AG08396 (cell line): ENCODE measurements around the gene PUS10.
A peak's percentile ranks its signal among the peaks of the same experiment; 100 is the strongest.
"Not testable (repeated sequence)": the region's sequence is repeated elsewhere in the genome, so short reads cannot be mapped to it uniquely, and the experiment has no call there.

ENCODE experiments used
- DNase-seq: peaks from one replicate; pipeline ENCODE4 v3.0.0; 2012; ENCODE audit warnings: low spot score, mixed read lengths

Gene PUS10

GRCh38 chr2:61012303-61012702 is 5.8 kb downstream of the PUS10 start:
- peak; percentile 11 for DNase-seq

DNA sequence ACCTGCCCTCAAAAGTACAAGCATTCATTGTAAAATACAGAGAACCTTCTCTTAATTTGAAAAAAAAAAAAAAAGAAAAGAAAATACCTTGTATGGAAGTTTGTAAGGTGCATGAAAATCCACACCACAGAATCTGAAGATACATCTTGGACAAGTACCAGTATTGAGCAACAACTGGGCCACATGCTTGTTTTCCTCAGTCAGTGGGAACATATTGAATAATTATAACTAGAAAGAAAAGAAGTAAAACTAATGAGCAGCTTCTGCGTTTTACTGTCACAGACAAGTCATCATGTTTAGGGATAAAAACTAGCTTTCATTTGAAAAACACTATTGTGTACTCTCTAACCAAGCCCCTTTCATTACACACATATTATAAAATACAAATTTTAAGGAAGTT is 6.4 kb downstream of the PUS10 start:
- DNase-seq: no peak

- no peak for DNase-seq
These were observed 8.7 kb downstream of the PUS10 start for GRCh38 chr2:61009355-61009754.

DNA sequence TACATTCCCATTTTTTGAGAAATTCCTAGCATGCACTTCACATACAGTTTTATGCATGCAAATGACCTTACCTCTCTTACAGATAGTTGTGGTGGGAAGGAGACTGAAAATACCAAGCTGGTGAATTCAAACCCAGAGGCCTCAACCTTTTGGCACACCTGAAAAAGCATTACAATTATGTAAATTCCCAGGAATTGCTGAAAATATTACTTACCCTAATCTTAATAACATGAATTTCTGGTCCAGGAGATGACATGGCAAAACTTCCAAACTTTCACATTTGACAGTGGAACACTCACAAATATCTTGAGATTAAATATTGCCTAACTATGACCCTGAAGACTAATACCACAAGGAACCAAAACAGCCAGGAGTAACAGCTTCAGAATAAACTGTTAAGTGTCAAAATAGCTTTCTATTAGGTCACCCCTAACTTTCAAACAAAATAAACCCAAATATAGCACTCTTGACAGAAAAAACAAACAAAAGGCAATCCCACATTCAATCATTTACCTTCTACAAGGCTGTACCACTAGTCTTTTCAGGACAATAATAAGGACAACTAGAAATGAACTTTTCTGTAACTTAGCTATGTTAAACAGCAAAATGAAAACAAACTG is 11.5 kb downstream of the PUS10 start:
- DNase-seq: no peak

DNA sequence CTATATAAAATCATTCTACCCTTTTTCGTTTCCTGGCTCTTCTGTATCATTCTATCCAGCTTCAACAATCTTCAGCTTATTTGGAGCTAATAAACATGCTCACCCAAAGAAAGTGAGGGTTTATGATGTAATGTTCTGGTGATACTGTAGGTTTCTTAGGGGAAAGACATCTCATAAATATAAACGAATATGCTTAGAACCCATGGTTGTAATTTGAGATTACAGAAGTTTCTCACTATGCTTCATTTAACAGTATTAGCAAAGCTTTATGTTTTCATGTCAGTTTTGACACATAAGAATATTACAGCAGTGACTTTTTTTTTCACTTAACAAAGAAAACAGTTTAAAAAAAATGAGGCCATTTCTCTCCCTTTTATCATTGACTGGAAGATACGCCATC is 12.3 kb downstream of the PUS10 start:
- no peak for DNase-seq

DNA sequence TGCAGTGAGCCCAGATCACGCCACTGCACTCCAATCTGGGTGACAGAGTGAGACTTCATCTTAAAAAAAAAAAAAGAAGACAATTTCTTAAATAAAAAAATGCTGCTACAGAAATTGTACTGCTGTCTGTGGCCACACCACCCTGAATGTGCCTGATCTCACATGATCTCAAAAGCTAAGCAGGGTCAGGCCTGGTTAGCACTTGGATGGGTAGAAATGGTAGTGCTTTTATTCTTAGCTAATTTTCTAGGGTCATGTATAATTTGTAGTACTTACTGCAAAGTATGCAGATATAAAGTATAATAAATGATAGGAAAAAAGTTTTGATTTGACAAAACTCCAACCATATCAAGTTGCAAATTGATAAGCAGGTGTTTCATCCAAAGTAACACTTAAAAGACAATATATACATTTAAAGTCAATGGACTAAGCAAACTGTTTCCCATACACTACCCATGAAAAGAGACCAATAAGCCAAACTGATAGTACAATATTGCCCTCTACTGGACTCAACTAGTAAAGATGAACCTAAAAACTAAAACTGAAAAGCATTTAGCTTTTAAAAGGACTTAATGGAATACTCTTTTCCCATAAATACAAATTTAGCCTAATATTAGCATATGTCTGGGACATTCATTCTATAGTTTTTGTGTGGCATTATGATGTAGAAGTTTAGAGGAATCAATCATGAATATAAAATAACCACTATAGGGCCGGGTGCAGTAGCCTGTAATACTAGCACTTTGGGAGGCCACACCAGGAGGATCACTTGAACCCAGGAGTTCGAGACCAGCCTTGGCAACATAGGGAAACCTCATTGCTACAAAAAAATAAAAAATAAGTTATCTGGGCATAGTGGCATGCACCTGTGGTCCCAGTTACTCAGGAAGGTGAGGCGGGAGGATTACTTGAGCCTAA is 19.2 kb downstream of the PUS10 start:
- peak; percentile 22 for DNase-seq

DNA sequence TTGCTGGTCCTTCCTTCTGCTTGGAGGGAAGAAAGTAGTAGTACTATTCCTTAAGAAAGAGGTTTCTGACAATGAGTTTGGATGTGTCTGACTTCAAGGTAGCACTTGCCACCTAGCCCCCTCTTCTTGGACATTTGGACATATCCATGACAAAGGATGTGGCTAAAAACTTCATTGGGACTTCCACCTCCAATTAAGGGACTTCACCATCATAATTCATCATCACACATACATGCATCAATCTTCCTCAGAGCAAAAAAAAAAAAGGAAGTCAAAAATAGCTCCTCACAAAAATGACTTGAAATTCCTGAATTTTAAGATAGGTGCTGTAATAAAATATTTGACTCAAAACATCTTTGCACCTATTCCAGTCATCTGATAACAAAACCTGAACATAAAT is 23.9 kb downstream of the PUS10 start:
- DNase-seq: no peak

GRCh38 chr2:60992985-60993392 is 25.1 kb downstream of the PUS10 start:
- no peak for DNase-seq

DNA sequence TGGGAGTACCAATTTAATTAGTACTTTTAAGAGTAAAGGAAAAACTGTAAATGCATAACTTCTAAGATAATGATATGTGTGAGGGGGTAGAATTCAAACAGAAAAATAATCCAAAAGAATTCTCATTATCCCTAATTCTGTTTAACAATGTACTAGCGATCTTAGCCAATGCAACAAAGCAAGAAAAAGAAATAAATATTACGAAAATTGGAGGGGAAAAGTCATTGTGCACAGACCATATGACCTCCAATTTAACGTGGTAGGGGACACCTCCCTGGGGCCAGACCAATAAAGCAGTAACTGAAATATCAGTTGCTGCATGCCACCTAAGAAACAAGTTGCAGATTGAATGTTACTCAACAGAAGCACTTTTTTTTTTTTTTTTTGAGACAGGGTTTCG is 26.4 kb downstream of the PUS10 start:
- DNase-seq: no peak

DNA sequence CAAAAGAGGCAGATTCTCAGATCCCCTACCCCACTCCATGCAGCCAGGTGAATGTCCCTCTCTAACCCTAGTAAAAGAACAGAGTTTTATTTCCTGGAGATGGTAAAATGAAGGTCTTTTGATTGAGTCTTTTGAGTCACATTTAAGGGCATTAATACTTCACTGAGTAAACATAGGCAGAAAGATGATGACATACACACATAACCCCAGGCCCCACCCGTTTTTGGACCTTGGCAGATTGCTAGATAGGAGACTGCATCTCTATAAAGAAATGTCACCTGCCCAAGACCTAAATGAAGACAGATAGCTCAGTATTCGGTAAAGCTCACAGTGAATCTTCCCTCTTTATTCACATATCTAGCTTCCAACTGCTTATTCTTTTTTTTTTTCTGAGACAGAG is 28.8 kb downstream of the PUS10 start:
- no peak for DNase-seq

GRCh38 chr2:60987656-60988055 is 30.4 kb downstream of the PUS10 start:
- not testable (repeated sequence) for DNase-seq

- DNase-seq: no peak
These were observed 31.0 kb downstream of the PUS10 start for GRCh38 chr2:60987041-60987440.

GRCh38 chr2:60984720-60985119 is 33.3 kb downstream of the PUS10 start:
- no peak for DNase-seq

DNA sequence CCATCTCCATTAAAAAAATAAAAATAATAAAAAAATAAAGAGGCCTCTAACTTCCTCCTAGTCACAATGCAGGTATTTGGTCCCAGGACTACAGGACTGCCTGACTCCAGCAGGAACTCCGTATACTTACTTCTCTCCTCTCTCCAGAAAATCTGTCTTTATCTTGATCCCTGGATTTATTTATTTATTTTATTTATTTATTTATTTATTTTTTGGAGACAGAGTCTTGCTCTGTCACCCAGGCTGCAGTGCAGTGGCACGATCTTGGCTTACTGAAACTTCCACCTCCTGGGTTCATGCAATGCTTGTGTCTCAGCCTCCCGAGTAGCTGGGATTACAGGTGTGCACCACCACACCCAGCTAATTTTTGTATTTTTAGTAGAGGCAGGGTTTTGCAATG is 36.0 kb downstream of the PUS10 start:
- not testable (repeated sequence) for DNase-seq

- DNase-seq: no peak
These were observed 37.8 kb downstream of the PUS10 start for GRCh38 chr2:60980071-60980815.

- DNase-seq: no peak
These were observed 38.8 kb downstream of the PUS10 start for GRCh38 chr2:60979231-60979630.

- DNase-seq: no peak
These were observed 40.5 kb downstream of the PUS10 start for GRCh38 chr2:60977562-60977895.

DNA sequence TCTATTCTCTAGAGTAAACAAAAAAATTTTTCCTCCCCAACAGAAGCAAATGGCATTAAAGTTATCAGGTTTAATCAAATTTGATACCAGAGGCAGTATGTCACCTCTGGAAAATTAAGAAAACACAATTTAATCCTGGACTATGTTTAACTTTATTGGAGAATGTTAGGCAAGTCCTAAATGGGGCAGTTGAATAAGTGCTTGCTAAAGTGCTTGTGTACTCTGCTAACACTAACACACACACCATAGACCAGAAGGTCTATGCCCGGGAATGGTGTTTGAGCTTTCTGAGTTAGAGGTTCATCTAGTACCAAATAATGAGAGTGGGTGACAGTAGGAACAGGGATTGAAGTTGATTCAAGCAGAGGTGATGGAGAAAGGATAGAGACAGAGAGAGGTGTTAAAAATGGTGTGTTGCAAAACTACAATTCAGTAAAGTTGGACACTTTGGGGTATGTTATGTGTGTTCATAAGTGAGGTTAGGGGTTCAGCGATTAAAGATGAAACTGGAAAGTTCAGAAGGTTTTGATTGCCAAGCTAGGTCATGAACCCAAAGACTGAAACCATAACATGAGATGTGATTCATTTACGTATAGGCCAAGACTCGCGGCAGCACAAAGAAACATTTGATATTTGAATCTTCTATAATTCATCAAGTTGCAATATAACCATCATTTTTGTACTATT is 41.0 kb downstream of the PUS10 start:
- DNase-seq: no peak

DNA sequence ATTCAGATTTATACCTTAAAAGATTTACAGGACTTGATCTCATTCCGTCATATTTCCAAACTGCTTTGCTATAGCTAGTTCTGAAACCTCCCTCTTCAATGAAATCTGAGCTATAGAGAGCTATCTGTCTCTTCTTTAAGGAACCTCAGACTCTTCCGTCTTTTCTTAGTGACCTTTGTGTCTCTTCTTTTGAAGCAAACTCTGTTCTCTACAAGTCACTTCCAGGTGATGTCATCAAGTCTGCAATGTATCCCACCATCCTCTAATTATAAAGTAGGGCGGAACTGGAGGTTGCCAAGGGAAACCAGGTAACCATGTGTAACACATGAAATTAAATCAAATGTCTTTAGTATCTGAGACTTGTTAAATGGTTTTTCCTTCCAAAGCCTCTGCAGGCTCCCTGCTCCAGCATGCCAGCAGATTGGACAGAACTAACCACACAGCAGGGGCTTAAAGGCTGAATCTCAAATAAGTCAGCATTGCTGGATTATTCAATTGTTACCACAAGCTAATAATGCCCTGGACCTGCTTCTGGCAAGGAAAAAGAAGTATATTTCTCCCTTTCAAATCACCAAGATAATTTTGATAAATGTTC is 41.7 kb downstream of the PUS10 start:
- DNase-seq: no peak

- no peak for DNase-seq
These were observed 43.4 kb downstream of the PUS10 start for GRCh38 chr2:60974652-60975051.

DNA sequence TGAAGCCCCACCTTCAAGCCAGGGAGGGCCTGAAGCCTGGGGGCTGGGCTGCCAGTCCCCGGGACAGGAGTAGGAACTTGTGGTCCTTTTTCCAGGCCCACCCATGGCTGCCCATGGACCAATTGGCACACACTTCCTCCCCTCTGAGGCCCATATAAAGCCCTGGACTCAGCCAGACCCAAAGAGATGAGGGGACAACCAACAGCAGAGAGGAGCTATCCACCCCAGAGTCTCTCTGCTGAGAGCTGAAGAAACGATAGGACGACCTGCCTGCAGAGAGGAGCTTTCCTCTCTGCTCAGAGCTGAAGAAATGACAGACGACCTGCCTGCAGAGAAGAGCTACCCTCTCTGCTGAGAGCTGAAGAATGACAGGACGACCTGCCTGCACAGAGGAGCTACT is 44.4 kb downstream of the PUS10 start:
- no peak for DNase-seq
